ENCODE measurements around the gene ZNF527.
"Not testable (repeated sequence)": the region's sequence is repeated elsewhere in the genome, so short reads cannot be mapped to it uniquely, and the experiment has no call there.

Gene ZNF527

GRCh38 chr19:37370880-37371661 is at the start of gene ZNF527:
TSS of gene ZNF527 (plus strand) at chr19:37371099. CDS start at chr19:37374199, 3,100 bp downstream.
- DNase-seq = peak; percentile 81 to 97

GRCh38 chr19:37329686-37330085 is 41.2 kb upstream of the ZNF527 start:
- DNase-seq = no peak

GRCh38 chr19:37332839-37333238 is 38.1 kb upstream of the ZNF527 start:
- DNase-seq = no peak

- DNase-seq = no peak
Observed at GRCh38 chr19:37333457-37333856, 37.4 kb upstream of the ZNF527 start.

GRCh38 chr19:37334179-37335071 is 36.5 kb upstream of the ZNF527 start:
- DNase-seq = peak; percentile 13 to 58

GRCh38 chr19:37342753-37343152 is 28.1 kb upstream of the ZNF527 start:
- DNase-seq = no peak

- no peak for DNase-seq
Observed at GRCh38 chr19:37346091-37346490, 24.8 kb upstream of the ZNF527 start.

- no peak for DNase-seq
Observed at GRCh38 chr19:37348060-37348459, 22.8 kb upstream of the ZNF527 start.

- no peak for DNase-seq
Observed at GRCh38 chr19:37353968-37354367, 16.9 kb upstream of the ZNF527 start.

- DNase-seq = no peak
Observed at GRCh38 chr19:37355901-37356300, 15.0 kb upstream of the ZNF527 start.

GRCh38 chr19:37361994-37362393 is 8.9 kb upstream of the ZNF527 start:
- no peak for DNase-seq

- DNase-seq = no peak
Observed at GRCh38 chr19:37362733-37363132, 8.2 kb upstream of the ZNF527 start.

- peak in 1 of 2 donors; percentile 81 for DNase-seq
Observed at GRCh38 chr19:37370386-37370879, 466 bp upstream of the ZNF527 start.

GRCh38 chr19:37389234-37389633 is 18.3 kb downstream of the ZNF527 start:
- no peak for DNase-seq

GRCh38 chr19:37391399-37391798 is 20.5 kb downstream of the ZNF527 start:
- DNase-seq = not testable (repeated sequence)

- DNase-seq = no peak
Observed at GRCh38 chr19:37401078-37401477, 30.2 kb downstream of the ZNF527 start.

- DNase-seq = no peak
Observed at GRCh38 chr19:37403403-37403802, 32.5 kb downstream of the ZNF527 start.

- DNase-seq = not testable (repeated sequence)
Observed at GRCh38 chr19:37406140-37406846, 35.4 kb downstream of the ZNF527 start.

- no peak for DNase-seq
Observed at GRCh38 chr19:37412700-37413099, 41.8 kb downstream of the ZNF527 start.

- no peak for DNase-seq
Observed at GRCh38 chr19:37413313-37414084, 42.6 kb downstream of the ZNF527 start.
